HG03095 (cell line): ENCODE data around the gene PRPF40B.
A peak's percentile ranks its signal among the peaks of the same experiment; 100 is the strongest.
"Not testable (repeated sequence)": the region's sequence is repeated elsewhere in the genome, so short reads cannot be mapped to it uniquely, and the experiment has no call there.

ENCODE experiments used
- ATAC-seq: cut with Tn5 transposase; IDR thresholded peaks from one replicate; pipeline ENCODE4 v1.9.1; 2021; ENCODE audit warnings: moderate library complexity; ENCODE audit not compliant: unreplicated experiment

Gene PRPF40B

DNA sequence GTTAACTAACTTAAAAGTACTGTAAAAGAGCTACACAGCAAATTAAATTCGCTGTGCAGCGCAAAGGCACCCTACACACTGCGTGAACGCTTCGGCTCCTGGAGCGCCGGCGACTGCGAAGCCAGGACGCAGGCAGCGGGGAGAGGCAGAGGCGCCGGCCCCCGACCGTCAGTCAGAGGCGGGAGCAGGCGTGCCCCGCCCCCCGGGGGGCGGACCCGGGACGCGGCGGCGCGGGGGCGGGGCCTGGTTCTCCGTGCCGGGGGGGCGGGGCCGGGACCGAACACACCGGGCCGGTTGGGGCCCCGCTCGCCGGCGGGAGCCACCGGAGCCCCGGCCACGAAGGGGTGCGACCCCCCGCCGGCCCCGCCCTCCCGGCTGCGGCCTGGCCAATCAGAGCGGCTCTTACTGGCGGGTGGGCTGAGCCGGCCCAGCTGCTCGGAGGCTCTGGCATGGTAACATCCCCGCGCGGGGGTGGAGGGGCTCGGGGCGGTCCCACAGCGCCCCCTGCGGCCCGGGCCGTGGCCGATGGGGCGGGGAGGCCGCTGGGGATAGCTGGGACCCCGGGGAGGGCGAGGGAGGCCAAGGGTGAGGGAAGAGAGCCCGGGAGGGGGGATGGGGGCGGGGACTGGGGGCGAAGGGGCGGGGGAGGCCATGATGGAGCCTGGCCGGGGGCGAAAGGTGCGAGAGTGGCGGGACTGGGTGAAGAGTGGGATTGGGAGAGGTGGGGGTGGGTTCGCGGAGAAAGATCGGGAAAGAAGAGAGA, at the start of gene PRPF40B:
TSS of gene PRPF40B (plus strand) at position 420 of the 763 bp plus-strand sequence. CDS start at position 450, 30 bp downstream.
- ATAC-seq: peak; percentile 72

DNA sequence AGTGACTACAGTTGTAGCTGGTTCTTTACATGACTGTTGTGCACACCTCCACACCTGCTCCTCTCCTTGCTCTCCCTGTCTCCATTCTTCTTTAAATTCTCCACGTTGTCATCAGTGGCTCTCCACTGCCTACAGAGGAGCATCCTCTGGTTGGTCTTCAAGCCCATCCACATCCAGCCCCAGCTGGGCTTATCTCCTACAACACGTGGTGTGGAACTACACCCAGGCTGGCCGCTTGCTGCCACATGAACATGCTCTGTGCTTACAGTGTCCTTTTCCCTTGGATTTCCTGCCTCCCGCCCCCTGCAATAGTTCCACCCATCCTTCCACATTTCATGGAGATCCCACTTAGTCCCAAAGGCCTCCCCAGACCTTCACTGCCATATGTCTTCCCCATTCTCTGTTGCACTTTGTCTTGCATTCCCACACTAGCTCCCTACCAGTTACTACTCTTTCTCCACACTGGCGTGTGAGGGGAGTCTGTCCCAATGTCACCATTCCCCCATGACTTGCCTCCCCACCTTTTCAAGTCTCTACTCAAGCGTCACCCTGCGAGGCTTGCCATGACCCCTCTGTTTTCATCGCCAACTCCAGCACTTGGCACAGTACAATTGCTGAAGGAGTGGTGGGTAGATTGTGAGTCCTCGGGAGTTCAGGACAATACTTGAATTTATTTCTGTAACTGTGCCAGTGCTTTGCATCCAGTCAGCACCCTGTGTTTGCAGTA, 45.6 kb upstream of the PRPF40B start:
- ATAC-seq: no peak

DNA sequence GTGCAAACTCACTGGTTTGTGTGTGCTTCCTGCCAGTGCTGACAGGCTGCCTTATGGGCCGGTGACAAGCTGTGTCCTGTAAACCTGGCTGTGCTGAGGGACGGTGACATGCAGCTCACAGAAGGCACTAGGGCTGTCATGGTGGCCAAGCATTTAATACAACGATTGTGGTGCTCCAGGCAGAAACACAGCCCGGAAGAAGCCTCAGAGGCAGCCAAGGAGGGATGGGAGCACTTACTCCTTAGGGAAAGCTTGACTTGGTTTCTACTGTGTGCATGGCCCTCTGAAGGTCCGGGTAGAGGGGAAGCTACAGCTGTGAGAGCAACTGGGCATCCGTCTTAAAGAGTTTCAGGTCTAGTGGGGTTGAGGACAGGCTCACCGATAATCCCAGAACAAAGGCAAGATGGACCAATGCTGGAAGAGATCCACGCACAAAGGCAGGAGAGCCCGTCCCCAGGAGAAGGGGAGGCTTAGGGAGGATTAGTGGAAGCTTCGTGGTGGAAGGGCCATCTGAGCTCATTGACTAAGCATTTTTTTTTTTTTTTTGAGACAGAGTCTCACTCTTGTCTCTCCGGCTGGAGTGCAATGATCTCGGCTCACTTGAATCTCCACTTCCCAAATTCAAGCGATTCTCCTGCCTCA, 44.8 kb upstream of the PRPF40B start:
- no peak for ATAC-seq

DNA sequence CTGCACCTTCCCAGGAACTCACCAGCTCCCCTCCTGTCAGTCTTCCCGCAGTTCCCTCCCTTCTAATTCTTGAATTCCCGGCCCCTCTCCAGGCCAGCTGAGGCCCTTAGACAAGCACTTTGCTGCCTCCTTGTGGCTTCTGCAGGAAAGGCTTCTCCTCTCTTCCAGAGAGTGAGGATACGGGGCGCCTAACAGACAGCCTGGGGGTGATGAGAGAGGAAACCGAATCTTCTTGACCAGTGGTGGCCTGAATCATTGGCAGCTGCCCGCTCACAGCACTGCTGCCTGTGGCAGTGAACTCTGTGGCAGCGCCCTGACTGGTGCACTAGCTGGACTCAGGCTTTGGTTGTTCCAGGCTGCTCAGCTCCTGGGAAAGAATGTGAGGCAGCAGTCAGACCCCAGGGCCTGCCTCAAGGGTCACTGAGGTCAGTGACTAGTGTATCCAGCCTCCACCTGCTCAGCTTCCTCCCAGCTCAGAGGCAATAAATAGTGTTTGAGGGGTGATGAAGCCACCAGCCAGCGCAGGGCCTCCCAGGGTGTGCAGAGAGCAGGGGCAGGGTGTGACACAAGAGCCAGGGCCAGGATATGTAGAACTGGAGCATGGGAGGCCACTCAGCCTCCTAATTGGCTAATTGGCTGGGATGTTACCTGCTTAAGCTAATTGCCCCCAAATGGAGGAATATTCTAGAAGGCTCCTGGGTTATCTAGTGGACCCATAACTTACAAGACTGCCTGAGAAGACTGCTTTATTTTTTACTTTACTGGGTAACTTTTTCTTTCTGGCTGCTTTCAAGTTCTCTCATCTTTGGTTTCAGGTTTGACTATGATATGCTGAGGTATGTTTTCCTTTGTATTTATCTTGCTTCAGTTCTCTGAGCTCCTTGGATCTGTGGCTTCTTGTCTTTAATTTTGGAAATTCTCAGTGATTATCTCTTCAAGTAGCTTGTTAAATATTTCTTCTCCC, 42.5 kb upstream of the PRPF40B start:
- no peak for ATAC-seq

DNA sequence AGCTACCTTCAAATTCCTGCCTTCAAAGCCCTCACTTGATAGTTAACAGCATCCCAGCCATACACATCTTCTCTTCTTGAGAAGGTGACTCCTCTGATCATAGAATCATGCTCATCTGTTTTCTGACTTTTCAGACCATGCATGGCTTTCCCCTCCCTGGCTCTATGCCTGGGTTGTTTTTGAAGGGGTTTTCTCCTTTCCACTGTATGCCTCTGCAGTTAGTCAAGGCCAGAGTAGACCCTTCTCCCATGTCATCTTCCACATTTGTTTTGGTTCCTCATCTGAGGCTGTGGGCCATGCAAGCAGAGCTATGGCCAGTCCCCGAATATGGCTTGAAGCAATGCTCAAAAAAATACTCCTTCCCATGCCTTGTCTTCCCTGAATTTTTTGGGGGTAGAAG, 41.2 kb upstream of the PRPF40B start:
- no peak for ATAC-seq

DNA sequence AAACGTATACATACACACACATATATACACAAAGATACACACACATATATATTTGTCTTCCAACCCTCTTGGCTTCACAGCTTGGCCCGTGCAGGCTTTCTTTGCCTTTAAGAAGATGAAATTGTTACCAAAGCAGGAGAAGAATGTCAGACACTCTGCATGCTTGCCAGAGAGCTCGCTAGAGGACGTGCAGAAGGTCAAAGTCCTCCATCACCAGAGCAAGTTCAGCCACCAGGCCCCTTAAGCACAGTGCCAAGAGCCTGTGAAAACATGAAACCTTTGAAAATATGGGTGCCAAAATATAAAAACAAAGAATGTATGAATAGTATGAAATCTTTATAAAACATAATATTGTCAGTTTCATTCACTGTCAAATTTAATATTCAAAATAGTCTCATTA, 40.5 kb upstream of the PRPF40B start:
- no peak for ATAC-seq

DNA sequence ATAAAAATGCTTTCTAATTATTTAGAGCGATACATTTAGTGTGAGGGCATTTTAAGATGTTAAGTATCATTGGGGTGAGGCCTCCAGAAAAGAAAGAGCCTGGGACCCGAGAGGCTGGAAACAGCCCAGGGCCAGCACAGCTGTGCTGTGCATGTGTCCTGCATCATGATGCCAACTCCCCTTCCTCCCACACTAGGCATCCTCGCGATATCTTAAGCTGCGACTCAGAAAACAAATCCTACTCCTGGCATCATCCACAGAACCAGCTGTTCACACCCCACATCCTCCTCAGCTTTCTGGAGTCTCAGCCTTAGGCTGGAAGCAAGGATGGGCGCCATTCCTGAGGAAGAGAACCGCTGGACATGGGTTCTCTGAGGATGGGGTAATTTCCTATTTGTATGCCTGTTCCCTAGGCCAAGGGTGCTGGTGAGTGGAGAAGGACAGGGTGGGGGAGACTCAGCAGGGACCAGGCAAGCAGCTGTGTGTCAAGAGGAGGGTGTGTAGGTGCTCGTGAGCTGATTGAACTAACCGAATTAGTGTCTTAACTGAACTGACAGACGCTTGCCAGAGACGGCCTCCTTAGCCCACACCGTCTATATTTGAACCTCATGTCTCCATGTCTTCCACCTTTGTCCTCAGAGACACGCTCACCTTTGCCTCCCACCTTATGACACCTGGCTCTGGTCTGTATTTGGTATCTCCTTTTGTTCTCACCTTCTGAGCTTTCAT, 39.8 kb upstream of the PRPF40B start:
- no peak for ATAC-seq

DNA sequence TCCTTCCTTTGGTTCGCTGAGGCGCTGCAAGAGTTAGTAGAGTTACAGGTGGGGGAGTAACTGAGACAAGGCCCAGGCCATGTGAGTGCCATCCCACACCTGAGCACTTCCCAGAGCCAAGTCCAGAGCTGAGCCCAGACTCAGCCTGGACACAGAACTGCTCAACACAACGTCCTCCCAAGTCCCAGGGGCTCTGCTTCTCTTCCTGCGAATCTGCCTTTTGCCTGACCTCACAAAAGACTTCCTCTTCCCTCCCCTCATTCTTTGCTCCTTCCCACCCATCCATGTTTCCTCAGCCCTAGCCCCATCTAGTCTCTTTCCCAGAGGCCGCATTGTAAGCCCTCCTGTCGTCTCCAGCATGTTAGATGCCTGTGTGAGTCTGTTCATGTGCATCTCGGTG, 38.8 kb upstream of the PRPF40B start:
- no peak for ATAC-seq

DNA sequence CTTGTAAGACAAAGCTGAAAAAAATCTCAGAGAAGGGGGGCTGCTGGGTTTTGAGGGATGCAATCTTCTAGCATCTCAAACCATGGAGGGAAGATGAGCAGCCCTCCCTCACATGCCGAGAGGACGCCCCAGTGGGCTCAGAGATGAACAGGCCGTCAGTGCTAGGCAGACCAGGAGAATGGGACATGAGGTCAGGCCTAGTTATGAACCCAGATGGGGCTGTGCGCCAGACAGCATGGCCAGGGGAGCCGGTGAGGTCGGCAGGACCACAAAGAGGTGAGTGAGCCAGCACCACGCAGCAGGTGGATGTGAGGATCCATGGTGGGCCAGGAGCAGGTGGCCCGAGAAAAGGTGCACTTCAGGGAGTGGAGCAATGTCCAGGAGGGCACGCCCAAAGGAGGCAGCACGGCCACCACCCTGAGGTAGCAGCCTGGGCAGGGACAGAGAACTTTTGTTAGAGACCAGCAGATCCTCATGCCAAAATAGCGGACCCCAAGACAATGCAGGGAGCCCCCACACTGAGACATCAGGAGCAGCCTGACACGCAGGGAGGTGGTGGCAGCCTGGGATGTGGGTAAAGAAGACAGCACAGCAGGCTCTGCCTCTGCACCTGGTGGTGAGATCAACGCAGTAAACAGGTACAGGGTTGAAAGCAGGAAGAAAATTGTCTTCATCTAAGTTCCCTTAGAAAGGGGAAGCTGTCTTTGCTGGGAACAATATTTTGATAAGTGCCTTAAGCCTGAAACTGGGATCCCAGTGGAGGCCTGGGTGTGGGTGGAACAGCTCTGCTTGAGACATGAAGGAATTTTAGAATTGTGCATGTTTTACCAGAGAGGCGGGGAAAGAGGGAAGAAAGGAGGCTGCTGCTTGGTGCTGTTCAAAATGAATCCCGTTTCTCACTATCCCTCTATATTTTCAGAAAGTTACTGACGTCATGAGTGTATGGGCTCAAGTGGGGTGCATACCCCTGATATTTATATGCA, 37.6 kb upstream of the PRPF40B start:
- no peak for ATAC-seq

DNA sequence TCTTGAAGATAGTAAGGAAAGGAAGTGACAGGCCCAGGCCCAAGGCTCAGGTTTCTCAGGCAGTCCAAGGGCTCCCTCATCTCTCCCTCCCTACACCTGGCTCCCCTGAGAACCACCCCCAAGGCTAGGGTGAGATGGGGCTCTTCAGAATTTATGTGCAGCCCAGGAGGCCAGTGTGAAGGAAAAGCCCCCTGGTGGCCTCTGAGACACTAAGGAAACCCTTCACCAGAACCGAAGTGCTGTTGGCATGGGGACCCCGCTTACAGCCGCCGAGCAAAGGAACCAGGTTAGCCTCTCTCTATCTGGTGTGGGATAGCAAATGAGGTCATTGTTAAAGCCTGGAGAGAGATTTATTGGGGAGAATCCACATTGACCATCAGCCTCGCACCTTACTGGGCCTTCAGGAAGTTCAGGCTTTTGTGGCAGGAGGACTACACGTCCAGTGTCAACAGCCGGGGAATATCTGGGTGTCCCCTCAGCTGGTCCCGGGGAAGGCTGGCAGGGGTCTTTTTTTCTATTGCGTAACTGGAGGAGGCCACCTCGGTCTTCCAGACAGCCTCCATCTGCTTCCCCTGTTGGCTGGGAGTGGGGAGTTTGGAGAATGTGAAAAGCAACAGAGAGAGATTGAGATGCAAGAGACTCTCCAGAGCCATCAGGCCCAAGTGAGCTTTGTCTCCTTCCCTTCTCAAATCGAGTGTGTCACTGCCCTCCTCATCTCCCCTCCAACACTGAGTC, 36.0 kb upstream of the PRPF40B start:
- ATAC-seq: no peak

DNA sequence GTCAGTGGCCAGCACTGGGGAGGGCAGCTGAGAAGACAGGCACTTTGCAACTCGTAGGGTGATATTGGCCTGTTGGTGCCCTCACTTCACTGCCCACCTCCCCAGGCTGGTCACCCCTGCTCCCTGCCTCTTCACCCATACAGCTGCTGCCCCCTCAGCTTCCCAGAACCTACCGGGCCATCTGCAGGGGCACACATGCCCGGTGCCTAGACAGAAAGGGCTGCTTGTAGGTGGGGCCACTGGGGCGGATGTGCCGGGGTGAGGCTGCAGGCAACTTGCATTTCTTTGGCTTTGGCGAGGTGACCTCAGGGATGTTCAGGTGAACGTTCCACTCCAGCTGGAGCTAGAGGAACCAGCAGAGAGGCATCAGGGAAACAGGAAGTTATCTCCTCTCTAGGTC, 35.1 kb upstream of the PRPF40B start:
- no peak for ATAC-seq

DNA sequence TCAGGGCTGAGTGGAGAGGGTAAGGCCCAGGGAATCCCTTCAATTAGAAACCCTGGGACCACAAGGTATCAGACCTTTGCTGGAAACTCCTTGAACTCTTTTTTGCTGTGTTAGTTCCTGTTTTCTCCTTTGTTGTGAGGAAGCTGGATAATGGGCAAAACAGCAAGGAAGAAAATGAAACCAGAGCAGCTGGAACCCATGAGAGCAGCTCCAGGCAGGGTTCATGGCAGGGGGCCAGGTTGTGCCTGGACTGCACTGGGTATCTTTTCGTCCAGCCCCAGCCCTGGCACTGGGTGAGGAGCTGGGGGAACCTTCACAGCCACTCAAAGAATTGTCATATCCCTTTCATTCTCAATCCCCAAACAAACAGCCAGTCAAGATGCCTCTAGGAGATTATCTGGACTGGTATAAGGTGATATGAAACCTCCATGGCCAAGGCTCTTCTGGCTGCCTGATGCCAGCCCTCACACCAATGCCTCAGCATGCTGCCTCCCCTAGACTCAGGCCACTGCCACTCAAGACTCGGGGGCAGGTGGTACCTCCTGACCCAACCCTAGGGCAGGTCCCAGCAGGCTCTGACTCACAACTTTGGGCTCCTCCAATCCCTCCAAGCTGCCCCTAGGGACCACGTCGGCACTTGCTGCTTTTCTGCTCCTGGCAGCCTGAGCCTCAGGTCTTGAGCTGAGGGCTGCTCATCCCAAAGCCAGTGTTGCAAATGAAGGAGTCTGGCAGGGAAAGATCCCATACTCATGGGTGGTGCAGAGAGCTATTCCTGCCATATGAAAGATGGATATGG, 34.4 kb upstream of the PRPF40B start:
- no peak for ATAC-seq

DNA sequence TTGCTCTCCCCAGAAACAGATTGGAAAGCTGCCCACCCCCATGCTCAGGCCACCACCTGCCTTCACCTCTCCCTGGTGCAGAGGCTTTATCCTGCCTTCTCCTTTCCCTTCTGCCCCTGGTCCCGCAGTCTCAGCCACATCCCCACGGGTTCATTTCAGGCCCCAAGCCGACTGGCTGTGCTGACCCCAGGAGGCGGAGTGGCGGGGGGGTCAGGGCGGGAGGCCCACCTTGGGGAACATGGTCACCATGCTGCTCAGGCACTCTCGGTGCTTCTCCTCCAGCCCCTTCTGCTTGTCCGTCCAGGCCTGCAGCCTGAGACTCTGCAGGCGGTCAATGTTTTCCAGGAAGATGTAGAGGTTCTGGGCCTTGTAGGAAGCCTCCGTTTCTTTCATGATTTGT, 24.8 kb upstream of the PRPF40B start:
- ATAC-seq: no peak

DNA sequence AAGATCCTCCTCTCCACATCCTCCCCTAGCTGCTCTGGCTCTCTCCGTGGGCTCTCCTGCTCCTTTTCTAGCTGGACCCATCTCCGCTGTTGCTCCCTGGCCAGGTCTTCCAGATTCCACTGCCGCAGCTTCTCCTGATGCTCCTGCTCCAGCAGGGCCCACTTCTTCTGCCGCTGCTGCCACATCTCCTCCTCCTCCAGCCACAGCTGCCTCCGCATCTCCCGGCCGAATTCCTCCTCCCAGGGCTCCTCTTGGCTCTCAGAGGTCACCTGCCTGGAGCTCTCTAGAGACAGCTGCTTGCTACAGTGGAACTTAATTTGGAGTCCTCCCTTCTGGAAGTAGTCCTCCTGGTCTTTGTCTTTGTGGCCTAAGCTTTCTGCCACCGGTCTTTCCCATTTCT, 23.4 kb upstream of the PRPF40B start:
- no peak for ATAC-seq

DNA sequence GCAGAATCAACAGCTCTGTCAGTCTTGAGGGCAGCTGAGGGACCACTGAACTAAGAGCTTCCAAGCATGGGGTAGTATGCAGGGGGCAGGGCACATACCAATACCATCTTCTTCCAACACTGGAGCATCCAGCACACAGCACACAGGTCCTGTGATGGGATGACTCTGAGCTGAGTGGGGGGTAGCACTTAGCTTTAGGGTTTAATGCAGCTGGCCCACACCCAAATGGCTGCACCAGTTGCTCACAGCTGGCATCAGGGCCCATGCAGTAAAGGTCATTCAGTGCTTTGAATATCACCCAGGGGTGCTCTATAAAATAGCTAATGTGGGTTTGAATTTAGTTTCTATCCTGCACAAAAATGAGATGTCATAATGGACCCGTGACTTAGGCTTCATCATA, 19.6 kb upstream of the PRPF40B start:
- no peak for ATAC-seq

DNA sequence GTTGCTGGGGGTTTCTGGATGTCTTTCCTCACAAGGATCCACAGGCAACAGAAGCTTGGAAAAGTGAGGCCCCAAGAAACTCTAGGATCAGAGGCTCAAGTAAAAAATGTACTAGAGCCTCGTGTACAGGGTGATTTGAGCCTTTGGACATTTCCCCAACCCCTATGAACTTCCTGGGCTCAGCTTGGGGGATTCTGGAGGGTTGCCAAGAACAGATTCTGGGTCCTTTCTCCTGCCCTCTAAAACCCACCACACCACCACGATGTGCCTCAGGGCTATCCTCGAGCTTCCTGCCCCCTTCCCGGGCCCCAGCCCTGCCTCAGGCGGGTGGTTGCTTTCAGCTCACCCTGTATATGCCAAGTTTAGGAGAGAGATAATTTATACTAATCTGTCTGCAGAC, 18.5 kb upstream of the PRPF40B start:
- ATAC-seq: no peak

DNA sequence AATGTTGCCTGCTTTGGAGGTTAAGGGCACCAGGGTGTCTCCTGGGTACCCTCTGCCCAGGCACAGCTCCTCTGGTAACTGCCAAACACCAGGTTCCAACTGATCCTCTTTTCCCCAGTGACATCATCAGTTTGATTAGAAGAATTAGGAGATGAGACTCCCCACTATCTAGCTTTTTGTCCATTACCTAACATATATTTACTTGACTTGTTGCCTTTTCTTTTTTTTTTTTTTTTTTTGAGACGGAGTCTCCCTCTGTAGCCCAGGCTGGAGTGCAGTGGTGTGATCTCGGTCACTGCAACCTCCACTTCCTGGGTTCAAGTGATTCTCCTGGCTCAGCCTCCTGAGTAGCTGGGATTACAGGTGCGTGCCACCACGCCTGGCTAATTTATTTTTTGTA, 17.8 kb upstream of the PRPF40B start, which contains the start of gene FAM186B:
TSS of gene FAM186B (minus strand) at position 101 of the 400 bp plus-strand sequence. CDS start 162 bp downstream, outside the sequence.
- ATAC-seq: not testable (repeated sequence)
